Measurements from ENCODE around the gene ANGEL2.

DNA sequence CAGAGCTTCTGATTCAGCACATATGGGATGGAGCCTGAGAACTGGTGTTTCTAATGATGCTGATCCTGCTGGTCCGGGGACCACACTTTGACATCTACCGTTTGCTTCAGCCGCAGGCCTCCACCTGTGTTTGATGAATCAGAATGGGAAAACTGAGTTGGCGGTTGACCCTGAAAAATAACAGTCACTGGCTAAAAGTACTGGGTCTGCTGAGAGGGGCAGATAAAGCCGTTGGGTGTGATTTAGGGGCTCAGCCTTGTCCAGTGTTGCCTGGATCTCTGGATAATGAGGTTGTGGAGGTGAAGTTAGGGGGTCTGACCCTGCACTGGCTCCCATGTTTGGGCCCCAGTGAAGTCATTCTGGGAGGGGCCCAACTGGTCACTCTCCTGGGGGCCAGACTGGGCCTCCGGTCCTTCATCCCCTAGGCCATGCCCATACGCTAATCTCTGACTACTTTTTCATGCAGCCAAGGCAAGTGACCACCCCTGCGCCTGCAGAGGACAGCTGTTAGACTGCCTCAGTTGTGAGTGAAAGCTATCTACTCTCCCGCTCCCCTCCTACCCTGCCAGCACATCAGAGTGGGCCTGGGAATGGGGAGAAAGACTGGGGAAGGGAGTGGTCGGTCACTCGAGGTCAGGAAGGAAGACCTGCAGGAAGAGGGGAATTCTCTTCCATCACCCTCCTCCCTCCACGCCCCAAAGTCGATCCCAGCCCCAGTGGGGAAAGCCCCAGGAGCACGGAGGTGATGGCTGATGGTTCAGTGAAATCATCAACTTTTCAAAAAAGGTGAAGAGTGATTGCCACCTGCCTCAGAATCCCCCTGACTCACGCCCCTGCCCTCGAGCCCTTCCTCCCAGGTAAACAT, 37.7 kb downstream of the ANGEL2 start:
- TF ChIP-seq, protein P1, sequence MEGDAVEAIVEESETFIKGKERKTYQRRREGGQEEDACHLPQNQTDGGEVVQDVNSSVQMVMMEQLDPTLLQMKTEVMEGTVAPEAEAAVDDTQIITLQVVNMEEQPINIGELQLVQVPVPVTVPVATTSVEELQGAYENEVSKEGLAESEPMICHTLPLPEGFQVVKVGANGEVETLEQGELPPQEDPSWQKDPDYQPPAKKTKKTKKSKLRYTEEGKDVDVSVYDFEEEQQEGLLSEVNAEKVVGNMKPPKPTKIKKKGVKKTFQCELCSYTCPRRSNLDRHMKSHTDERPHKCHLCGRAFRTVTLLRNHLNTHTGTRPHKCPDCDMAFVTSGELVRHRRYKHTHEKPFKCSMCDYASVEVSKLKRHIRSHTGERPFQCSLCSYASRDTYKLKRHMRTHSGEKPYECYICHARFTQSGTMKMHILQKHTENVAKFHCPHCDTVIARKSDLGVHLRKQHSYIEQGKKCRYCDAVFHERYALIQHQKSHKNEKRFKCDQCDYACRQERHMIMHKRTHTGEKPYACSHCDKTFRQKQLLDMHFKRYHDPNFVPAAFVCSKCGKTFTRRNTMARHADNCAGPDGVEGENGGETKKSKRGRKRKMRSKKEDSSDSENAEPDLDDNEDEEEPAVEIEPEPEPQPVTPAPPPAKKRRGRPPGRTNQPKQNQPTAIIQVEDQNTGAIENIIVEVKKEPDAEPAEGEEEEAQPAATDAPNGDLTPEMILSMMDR (IDR thresholded peaks at IDR 0.05): no peak
- no peak for TF ChIP-seq POLR2A (IDR thresholded peaks at IDR 0.05)

Data from adrenal gland (tissue), 5 donors.